Fibroblast of skin of abdomen (primary cell): ENCODE data around the gene PDCL3. TPM values are rescaled to one million over a fixed set of nuclear protein-coding genes. Genes with fewer than 3 reads are reported as not detected.
A peak's percentile ranks its signal among the peaks of the same experiment; 100 is the strongest.

ENCODE experiments used
- DNase-seq: peaks from one replicate; pipeline ENCODE4 v3.0.0-alpha.2; 2013
- polyA plus RNA-seq, 2 experiments: library from polyadenylated mRNA; unstranded; fragments of 120-200 nt; gene quantifications; one replicate each; pipeline ENCODE4 v1.2.1, GENCODE V29; 2013; ENCODE audit not compliant: insufficient read length in 2 of 2

Gene PDCL3
- polyA plus RNA-seq (2013, experiment 1 of 2; ENCODE audit: insufficient read length) = 28.6 TPM
- polyA plus RNA-seq (2013, experiment 2 of 2; ENCODE audit: insufficient read length) = 28.1 TPM

DNA sequence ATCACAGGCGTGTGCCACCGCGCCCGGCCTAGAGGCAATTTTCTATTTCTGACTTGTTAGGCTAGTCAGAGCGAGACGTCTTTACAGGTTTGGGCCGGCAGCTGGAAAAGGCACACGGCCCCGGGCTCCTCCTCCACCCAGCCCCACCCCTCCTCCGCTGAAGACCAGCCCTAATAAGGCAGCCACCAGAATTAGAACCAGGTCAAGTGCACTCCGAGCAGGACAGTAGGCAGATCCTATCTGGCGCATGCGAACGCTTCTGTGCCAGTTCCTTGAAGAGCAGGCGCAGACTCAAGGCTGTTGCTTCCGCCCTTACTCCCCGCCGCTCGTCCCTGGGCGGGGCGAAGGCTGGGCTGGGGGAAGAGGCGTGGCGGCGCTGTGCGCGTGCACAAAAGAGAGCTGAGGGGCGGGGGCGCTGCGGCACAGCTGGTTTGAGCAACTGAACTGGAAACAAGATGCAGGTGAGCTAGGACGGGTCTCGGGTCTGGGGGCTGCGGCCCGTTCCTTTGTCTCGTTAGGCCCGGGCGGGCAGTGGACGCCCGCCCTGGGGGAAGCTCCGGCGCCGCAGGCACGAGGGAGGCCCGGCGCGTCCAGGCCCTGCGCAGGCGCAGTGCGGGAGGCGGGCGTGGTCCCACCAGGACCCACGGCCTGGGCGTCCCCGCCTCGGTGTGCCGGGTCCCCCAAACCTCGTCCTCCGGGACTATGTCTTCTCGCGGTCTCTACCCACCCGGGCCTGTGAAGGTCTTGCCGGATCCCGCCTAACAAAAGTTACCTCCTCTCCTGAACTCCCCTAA is at the start of gene PDCL3:
Gene PDCL3 (plus strand): TSS at position 381 of the 794 bp plus-strand sequence. CDS start 75 bp downstream, at position 456.
- DNase-seq = peak; percentile 100

DNA sequence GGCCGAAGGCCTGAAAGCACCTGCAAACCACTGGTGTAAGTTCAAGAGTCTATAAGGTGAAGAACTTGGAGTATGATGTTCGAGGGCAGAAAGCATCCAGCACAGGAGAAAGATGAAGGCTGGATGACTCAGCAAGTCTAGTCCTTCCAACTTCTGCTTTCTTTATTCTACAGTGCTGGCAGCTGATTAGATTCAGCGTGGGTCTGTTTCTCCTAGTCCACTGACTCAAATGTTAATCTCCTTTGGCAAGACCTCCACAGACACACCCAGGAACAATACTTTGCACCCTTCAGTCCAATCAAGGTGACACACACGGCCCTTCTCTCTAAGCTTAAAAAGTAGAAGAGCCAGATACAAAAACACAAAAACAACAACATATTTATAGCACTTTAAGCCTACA is 49.1 kb upstream of the PDCL3 start:
- no peak for DNase-seq

DNA sequence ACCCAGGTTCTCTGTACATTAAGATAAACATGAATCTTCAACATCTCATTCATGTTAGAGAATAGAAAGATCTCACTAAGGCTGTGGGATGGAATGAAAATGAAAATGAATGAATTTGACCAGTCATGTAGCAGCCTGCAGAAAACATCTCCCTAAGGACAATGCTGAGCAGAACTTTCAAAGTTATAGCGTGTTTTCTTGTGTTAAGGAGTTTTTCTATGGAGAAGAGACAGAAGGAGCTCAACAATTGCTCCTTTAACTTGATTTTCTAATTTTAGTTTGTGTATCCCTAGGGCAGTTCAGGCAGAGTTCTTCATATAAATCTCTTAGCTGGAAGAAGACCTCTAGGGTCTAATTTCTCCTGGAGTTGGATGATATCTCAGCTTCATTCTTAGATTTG is 45.2 kb upstream of the PDCL3 start:
- no peak for DNase-seq

DNA sequence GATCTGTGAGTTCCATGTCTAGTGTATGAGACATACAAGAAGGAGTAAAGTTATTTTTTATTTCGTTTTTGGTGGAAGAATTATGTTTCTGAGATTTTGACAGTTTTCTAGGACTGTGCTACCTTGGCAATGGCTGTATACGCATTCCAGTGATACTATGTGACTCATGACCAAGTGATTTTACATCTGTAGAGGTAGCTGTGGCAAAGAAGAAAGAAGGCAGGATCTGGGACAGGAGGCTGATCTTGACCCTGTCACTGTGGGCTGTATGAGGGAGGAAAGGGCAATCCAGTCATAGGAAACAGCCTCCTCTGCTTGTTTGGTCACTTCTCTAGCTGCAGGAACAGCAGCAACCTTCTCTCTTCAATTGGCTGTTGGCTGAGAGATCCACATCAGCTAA is 44.0 kb upstream of the PDCL3 start:
- no peak for DNase-seq

DNA sequence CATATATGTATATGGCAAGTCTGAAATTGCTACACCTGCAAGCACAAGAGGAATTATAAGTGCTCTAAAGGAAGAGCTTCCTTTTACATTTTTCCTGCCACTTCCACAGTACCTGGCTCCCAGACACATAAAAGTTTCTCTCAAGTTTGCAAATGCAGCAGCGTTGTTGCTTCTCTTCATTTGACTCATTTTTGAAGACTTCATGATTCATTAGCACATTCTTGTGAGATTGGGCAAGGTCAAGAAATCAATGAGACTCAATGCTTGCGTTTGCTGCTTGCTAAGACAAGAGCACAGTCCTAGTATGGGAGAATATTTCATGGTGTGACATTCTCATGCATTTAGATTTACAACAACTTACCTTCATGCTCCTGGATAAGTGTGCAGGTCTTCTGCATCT is 42.6 kb upstream of the PDCL3 start:
- DNase-seq = no peak

DNA sequence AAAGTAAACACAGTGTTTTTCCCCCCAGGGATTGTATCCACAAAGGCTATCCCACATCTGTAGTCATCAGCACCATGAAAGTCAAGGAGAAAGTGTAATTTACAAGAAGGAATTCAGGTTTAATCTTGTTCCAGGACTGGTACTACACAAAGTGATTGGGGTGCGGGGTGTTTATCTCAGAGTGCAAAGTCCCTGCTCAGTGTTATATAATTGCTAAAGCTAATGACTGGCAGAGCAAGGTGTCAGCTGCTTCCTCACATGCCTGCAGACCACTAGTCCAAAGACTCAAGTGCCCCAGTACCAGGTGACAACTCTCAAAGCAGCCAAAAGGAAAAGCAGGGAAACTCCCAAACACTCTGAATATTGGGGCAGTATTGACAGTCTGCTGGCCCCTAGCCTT is 40.4 kb upstream of the PDCL3 start:
- no peak for DNase-seq

DNA sequence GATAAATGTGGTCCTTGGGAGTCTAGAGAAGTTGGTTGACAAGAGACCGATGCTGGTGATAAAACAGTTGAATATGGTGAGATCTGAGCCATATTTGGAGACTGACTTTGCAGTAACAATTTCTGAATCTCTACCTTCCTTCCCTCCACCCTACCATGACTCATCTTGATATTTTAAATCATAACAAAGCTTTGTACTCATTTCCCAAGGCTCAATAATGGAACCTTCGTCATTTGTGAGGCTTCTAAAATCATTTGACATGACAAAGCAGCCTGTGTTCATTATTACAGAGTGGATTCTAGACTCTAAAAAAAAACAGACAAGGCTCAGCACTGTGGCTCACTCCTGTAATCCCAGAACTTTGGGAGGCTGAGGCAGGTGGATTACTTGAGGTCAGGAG is 38.5 kb upstream of the PDCL3 start:
- no peak for DNase-seq

DNA sequence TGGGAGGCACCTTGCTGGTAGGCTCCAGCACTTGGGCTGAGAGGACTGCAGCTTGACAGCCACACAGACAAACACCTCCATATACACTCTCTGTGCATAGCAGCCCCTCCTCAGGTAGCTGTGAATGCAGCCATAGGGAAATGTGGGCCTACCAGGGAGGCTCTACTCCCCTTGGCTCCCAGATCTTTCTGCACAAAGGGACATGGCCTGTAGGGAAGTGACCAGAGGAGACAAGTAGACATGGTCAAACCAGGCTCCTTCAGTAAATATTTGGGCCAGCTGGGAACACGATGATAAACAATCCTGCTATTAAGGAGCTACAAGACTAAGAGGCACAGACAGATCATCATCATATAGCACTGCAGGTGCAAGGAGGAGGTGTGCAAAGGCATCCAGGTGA is 35.9 kb upstream of the PDCL3 start:
- DNase-seq = no peak

DNA sequence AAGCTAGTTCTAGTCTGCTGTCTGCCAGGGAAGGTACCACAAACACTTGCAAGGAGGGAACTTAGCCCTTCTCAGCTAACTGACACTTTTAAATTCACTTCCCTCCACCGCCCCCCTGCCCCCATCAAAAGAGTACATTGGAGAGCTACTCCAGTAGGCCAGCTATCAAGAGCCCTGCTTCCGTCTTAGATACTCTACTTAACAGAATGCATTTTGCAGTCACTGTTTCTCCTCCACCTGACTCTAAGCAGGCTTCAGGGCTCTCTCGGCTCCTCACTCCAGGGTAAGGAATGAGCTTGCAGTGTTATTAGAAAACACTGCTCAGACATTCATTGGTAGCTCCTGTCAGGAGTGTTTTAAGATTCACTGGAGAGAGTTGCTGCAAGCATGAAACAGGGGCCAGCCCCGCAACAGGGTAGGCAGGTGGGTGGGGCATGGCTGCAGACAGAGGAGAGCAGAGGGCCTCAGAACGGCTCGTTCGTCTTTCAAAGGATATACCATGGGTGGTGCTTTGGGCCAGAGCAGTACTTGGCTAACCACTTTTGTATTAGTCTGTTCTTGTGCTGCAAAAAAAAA is 35.3 kb upstream of the PDCL3 start:
- no peak for DNase-seq

DNA sequence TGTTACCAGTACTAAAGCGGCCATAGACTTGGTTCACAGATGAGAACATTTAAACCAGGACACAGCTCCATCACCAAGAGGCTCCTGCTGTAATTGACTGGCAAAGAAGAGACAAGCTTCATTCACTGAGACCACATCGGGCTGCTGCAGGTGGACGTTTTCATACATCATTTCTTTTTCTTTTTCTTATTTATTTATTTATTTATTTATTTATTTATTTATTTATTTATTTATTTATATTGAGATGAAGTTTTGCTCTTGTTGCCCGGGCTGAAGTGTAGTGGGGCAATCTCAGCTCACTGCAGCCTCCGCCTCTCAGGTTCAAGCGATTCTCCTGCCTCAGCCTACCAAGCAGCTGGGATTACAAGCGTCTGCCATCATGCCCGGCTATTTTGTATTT is 33.6 kb upstream of the PDCL3 start:
- no peak for DNase-seq

DNA sequence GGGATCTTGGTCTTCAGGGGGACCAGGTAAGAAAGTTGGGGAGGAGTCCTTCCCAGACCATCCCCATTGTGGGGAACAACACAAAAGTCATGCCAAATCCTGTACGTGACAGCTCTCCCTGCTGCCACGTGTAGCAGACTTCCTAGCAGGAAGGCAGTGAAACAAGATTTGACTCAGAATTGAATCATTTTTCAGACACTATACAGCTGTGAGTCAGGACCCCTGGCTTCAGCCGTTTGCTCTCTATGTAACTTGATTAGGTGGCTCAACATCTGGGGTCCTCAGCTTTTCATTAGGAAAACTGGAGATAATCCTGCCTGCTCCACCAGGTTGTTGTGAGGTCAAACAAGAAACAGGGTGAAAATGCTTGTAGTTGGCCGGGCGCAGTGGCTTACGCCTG is 32.9 kb upstream of the PDCL3 start:
- no peak for DNase-seq

DNA sequence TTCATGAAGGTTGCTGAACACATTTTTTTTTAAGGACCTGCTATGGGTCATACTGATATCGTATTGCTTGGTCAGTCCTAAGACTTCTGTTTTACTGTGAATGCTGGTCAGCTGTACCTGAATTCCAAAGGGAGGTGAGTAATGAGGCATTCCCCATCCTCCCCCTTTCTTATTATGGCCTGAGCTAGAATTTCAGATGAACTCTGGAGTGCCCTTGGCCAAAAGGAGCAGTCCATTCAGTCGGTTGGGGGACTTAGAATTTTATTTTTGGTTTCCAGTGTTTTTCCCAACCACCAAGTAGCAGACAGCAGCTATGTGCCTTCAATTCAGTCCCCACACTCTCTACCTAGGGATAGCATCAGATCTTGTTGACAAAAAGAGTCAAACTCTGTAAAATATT is 26.9 kb upstream of the PDCL3 start:
- no peak for DNase-seq

DNA sequence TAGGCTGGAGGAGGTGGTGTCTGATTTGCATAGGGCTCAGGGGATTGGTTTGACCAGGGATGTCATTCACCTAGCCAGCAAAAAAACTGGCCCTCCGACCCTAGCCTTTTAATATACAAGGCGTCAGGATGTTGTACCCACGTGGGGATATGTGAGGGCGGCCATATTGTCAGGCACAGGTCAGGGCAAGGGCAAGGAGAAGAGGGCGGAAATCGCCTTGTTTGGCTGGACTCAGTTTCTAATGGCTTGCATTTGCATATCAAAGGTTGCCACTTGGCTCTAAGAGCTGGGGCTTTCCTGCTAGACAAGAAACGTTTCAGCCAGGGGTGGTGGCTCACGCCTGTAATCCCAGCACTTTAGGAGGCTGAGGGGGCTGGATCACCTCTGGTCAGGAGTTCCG is 24.9 kb upstream of the PDCL3 start:
- DNase-seq = no peak

DNA sequence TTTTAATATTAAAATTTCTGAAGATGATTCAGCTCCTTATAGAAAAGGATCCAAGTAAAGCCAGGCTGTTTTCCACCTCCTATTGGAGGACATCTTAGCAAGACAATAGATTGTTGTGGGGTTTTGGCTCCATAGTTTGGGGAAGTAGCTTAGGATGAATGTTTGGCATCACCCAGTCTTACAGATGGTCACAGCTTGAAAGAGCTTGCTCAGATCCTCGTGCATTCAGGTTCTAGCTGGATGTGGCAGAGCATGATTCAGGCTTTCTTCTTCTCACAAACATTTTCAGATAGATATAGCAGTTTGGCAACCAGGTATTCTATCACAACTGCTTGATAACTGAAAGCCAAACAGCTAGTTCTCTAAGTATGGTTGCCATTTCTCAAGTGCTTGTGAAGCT is 23.6 kb upstream of the PDCL3 start:
- DNase-seq = no peak

DNA sequence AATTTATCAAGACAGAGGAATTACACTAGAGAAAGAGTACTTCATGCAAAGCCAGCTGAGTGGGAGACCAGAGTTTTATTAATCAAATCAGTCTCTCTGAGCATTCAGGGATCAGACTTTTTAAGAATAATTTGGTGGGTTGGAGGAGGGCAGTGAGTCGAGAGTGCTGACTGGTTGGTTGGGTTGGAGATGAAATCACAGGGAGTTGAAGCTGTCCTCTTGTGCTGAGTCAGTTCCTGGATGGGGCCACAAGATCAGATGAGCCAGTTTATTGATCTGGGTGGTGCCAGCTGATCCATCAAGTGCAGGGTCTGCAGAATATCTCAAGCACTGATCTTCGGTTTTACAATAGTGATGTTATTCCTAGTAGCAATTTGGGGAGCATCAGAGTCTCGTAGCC is 21.4 kb upstream of the PDCL3 start:
- DNase-seq = no peak

DNA sequence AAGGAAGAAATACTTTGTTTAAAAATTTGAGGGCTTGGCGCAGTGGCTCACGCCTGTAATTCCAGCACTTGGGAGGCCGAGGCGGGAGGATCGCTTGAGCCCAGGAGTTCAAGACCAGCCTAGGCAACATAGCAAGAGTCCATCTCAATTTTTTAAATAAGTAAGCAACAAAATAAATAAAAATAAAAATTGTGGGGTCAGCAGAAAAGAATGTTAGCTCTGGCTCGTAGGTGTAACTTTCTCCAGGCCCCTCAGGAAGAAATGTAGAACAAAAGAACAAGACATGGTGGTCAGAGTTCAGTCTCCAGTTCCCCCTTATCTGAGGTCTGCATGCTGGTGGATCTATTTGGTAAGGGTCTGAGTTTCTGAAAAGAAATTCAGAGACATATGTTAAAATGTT is 20.4 kb upstream of the PDCL3 start:
- no peak for DNase-seq

DNA sequence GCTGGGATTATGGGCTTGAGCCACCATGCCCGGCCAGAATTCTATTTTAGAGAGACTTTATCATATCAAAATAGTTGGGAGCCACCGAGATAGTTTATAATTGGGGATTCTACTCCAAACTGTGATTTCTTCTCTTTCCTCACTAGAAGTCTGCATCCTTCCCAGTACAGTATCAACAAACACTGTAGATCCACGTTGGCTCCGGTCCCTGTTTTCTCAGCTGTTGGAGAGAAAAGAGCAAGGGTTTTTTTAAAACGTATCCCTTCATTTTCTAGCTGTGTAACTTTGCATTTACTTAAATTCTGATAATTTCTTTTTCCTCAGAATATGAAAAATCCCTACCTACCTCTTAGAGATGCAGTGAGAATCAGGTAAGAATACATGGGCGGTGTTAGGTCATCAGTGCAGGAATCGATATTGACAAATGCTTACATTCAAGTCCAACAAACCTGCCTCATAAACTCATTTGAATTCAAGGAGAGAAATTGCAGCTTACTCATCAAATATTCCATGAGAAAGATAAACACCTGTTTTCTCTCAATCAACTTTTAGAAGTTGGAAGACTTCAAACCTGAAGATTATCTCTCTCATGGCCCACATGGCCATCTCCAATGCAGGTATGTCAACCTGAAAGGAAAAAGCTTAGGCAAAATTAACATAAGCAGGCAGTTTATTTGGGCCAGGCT is 17.7 kb upstream of the PDCL3 start:
- DNase-seq = no peak

DNA sequence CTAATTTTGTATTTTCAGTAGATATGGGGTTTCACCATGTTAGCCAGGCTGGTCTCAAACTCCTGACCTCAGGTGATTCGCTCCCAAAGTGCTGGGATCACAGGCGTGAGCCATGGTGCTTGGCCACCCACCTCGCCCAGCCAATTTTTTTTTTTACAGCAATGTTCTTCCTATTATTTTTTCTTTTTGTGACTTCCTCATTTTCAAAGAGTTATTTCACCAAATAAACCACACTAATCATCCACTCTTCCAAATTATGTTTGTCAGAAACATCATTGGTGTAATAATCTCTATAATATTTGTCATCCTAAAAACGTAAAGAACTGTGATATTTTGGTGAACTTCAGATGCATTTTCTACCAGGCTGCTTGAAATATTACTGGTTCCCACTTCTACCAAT is 16.3 kb upstream of the PDCL3 start:
- no peak for DNase-seq

DNA sequence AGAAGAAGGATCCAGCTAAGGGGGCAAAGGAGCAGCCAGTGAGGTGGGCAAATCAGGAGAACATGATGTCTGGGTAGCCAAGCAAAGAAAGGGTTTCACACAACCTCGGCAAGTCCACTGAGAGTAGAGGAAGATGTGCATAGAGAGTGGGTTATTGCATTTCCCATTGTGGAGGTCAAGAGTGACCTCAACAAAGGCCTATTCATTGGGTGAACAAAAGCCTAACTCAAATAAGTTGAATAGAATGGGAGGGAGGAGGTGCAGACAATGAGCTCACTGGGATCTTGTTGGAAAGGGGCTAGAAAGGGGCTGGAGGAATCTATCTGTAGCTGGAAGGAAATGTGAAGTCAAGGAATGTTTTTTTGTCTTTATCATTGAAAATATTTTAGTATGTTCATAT is 14.0 kb upstream of the PDCL3 start:
- DNase-seq = no peak

DNA sequence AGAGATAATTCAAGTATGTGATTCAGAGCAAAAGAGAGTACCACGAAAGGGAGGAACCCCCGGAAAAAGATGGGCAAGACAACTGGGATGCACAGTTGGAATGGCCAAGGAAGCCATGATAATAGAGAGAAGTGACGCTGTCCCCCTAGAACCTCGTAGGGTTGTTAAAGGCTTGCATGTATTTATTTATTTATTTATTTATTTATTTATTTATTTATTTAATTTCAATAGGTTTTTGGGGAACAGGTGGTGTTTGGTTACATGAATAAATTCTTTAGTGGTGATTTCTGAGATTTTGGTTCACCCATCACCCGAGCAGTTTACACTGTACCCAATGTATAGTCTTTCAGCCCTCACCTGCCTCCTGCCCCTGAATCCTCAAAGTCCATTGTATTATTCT is 11.5 kb upstream of the PDCL3 start:
- no peak for DNase-seq

DNA sequence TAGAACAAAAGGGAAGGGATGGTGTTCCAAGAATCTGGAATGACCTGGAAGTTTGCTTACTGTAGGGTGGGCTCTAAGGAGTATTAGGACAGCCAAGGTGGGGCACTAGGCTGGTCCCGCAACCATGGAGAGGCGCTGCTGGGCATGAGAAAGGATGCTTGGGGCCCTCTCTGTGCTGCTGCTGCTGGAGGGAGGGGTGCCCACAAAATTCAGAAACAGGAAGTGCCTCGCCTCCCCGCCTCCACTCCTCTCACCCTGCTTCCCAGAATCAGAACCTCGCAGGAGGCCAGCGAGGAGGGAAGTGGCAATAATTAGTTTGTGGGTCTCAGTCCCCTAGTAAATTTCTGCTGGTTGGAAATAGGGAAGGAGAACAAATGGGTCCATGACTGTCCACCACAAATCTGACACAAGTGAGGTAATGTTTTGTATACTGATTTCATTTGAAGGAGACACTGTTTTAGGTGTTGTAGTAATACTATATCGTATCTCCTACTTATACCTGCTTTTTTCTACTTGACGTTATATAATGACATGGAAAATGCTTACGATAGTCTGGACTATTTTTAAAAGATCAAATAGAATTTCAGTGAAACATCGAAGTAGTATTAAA is 7.9 kb upstream of the PDCL3 start:
- no peak for DNase-seq

DNA sequence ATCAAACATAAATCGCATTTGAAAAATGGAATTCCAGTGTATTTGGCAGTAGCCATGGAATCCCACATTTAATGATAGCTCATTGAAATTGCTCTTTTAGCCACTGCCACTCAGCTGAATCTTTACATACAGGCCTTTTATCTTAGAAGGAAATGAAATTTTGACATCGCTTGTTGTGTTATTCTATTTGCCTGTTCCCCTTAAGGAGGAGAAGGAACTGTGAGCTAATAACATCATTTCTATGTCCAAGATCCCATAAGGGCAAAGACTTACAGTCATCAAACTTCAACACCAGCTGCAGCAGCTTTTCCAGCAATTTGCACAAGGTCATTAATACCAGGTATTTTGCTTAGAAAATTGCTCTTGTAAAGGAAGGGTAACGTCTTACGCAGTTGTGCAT is 6.0 kb upstream of the PDCL3 start:
- DNase-seq = no peak

DNA sequence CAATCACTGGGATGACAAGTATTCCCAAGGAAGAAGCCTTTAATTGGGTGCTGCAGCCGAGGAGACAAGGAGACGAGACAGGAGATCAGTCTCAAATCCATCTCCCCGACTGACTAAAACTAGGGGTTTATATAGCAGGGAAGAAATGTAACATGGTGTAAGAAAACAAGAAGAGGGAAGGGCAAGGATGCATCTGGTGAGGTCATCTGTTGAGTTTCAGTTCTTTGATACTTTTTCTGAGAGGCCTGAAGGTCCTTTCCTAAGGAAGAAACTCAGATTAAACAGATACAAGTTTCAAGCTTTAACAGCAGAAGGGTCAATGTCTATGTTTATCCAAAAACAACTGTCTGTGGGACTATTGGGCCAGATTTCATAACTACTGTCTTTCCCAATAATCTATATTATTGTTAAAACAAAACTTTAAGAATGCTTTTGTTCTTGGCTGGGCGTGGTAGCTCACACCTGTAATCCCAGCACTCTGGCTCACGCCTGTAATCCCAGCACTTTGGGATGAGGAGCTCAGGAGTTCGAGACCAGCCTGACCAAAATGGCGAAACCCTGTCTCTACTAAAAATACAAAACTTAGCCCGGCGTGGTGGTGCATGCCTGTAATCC is 2.5 kb upstream of the PDCL3 start:
- DNase-seq = no peak
